K562 (cell line): Measurements from ENCODE around the gene RARG. TPM values are rescaled to one million over a fixed set of nuclear protein-coding genes. Genes with fewer than 3 reads are reported as not detected.
A peak's percentile ranks its signal among the peaks of the same experiment; 100 is the strongest.

ENCODE experiments used
- CBFB ChIP-seq: sonication (generic); formaldehyde crosslinking; IDR thresholded peaks from 2 replicates; pipeline ENCODE4 v1.4.0; 2020; ENCODE audit warnings: mild to moderate bottlenecking, missing genetic modification reagents
- E4F1 ChIP-seq: fragments of 250-450 bp; sonication (Bioruptor Pico); IDR thresholded peaks from 2 replicates; pipeline ENCODE4 v1.5.0; 2021; ENCODE audit warnings: mild to moderate bottlenecking, borderline replicate concordance
- ESRRA ChIP-seq: fragments of 450-650 bp; IDR thresholded peaks from 2 replicates; pipeline ENCODE4 v1.6.1; 2014; ENCODE audit warnings: low read depth, mild to moderate bottlenecking, moderate library complexity, borderline replicate concordance
- JUN ChIP-seq, 2 experiments: sonication (generic) in 1 of 2; formaldehyde crosslinking in 1 of 2; IDR thresholded peaks; 2 replicates each; pipeline versions ENCODE4 v1.6.1 to v1.8.0; 2012 to 2022; ENCODE audit warnings: borderline replicate concordance in 2 of 2, mild to moderate bottlenecking in 2 of 2, improper control_type of control experiment in 1 of 2, low read depth in 1 of 2, low read length in 1 of 2, missing genetic modification reagents in 1 of 2
- PHF8 ChIP-seq: fragments of 200-600 bp; sonication (generic); IDR thresholded peaks from 2 replicates; pipeline ENCODE4 v1.6.1; 2012; ENCODE audit warnings: mixed run types, mild to moderate bottlenecking, inconsistent platforms, low read length, moderate library complexity, borderline replicate concordance
- POLR2B ChIP-seq: fragments of 450-650 bp; IDR thresholded peaks from 2 replicates; pipeline ENCODE4 v1.6.1; 2018; ENCODE audit warnings: low read depth; ENCODE audit not compliant: partially characterized antibody
- RERE ChIP-seq: sonication (generic); formaldehyde crosslinking; IDR thresholded peaks from 2 replicates; pipeline ENCODE4 v1.8.0; 2023; ENCODE audit warnings: missing genetic modification reagents, mild to moderate bottlenecking, borderline replicate concordance
- ZNF175 ChIP-seq: fragments of 200-800 bp; sonication (Bioruptor generic); IDR thresholded peaks from 2 replicates; pipeline ENCODE4 v1.6.1; 2016; ENCODE audit warnings: low read depth, mild to moderate bottlenecking, missing genetic modification characterization, missing compliant biosample characterization
- ZNF354B ChIP-seq: fragments of 250-450 bp; sonication (Bioruptor Pico); IDR thresholded peaks from 2 replicates; pipeline ENCODE4 v1.4.0; 2020
- ZNF583 ChIP-seq: fragments of 250-450 bp; sonication (Bioruptor Pico); IDR thresholded peaks from 2 replicates; pipeline ENCODE4 v1.4.0; 2020
- polyA plus RNA-seq, 8 experiments: library from polyadenylated mRNA; depleted of rRNA in 4 of 8; stranded (reverse) in 5 of 8; unstranded in 3 of 8; fragments of >200 nt; fragmentation: Nextera tagmentation in 2 of 8; fragmentation: Illumina TruSeq in 1 of 8; extraction: Ambion mirVana in 2 of 8; extraction: Trizol in 1 of 8; gene quantifications; 2 replicates each; pipeline versions ENCODE4 v1.2.1 to v1.2.3, GENCODE V29; 2011 to 2014; ENCODE audit warnings: inconsistent platforms in 1 of 8, missing spikeins in 1 of 8
- total RNA-seq, 7 experiments: library from RNA; depleted of rRNA in 6 of 7; stranded (reverse); fragments of >200 nt in 6 of 7; fragmentation: Illumina TruSeq in 2 of 7; extraction: Trizol in 2 of 7; gene quantifications; 2 replicates each; pipeline versions ENCODE4 v1.2.1 to v1.2.3, GENCODE V29; 2011 to 2021; ENCODE audit warnings: low replicate concordance in 1 of 7
- TF ChIP-seq, protein P1 (sequence below): fragments of 200-800 bp; sonication (Bioruptor generic); IDR thresholded peaks from 2 replicates; pipeline ENCODE4 v1.6.1; 2017; ENCODE audit warnings: missing genetic modification characterization, missing compliant biosample characterization

RARG gene
- total and polyA plus RNA-seq, 9 of the 15 experiments (the other 6 are each of a cell fraction or from before 2014, with no cell fraction given): 0.18 to 7.6 (median 3.8) TPM

GRCh38 chr12:53179687-53180219, 52.3 kb downstream of the RARG start (continued):
- TF ChIP-seq ZNF583 (CRISPR knock-in tag) (no peak), JUN (IDR thresholded peaks at IDR 0.05; ENCODE audit: borderline replicate concordance, low read depth, low read length) (no peak), JUN (CRISPR knock-in tag; IDR thresholded peaks at IDR 0.05; ENCODE audit: borderline replicate concordance) (no peak), RERE (CRISPR knock-in tag) (no peak), ZNF175 (CRISPR knock-in tag) (0 out of 2 replicates have a peak, but pooled peaks have one; percentile 40), ESRRA (no peak), PHF8 (no peak), CBFB (CRISPR knock-in tag) (0 out of 2 replicates have a peak, but pooled peaks have one; percentile 38), POLR2B (no peak), E4F1 (CRISPR knock-in tag) (no peak), ZNF354B (CRISPR knock-in tag) (no peak)
- TF ChIP-seq, protein P1, sequence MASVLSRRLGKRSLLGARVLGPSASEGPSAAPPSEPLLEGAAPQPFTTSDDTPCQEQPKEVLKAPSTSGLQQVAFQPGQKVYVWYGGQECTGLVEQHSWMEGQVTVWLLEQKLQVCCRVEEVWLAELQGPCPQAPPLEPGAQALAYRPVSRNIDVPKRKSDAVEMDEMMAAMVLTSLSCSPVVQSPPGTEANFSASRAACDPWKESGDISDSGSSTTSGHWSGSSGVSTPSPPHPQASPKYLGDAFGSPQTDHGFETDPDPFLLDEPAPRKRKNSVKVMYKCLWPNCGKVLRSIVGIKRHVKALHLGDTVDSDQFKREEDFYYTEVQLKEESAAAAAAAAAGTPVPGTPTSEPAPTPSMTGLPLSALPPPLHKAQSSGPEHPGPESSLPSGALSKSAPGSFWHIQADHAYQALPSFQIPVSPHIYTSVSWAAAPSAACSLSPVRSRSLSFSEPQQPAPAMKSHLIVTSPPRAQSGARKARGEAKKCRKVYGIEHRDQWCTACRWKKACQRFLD (CRISPR knock-in tag): no peak
